HepG2 (cell line): ENCODE data around the gene BRPF1. TPM values are rescaled to one million over a fixed set of nuclear protein-coding genes. Genes with fewer than 3 reads are reported as not detected.
A peak's percentile ranks its signal among the peaks of the same experiment; 100 is the strongest.

ENCODE experiments used
- ETV6 ChIP-seq: sonication (generic); formaldehyde crosslinking; conservative IDR thresholded peaks from 2 replicates; pipeline ENCODE4 v1.4.0; 2020; ENCODE audit warnings: missing genetic modification reagents
- KDM5A ChIP-seq: fragments of 200-600 bp; sonication (generic); IDR thresholded peaks from 2 replicates; pipeline ENCODE4 v1.7.0; 2018; ENCODE audit warnings: antibody characterized with exemption, mild to moderate bottlenecking, low read length, borderline replicate concordance
- MEF2D ChIP-seq: sonication (generic); formaldehyde crosslinking; IDR thresholded peaks from 2 replicates; pipeline ENCODE4 v1.5.1; 2020; ENCODE audit warnings: mild to moderate bottlenecking, missing genetic modification reagents
- MEIS2 ChIP-seq: sonication (generic); formaldehyde crosslinking; IDR thresholded peaks from 2 replicates; pipeline ENCODE4 v1.9.0; 2021; ENCODE audit warnings: mild to moderate bottlenecking, missing genetic modification reagents
- PITX1 ChIP-seq: sonication (generic); formaldehyde crosslinking; IDR thresholded peaks from 2 replicates; pipeline ENCODE4 v1.5.1; 2020; ENCODE audit warnings: mild to moderate bottlenecking, missing genetic modification reagents
- RBAK ChIP-seq: sonication (generic); formaldehyde crosslinking; IDR thresholded peaks from 2 replicates; pipeline ENCODE4 v1.5.1; 2020; ENCODE audit warnings: mild to moderate bottlenecking, missing genetic modification reagents
- REL ChIP-seq: sonication (generic); formaldehyde crosslinking; conservative IDR thresholded peaks from 2 replicates; pipeline ENCODE4 v1.8.0; 2022; ENCODE audit warnings: mild to moderate bottlenecking, missing genetic modification reagents, moderate library complexity
- TAF1 ChIP-seq: sonication (generic); formaldehyde crosslinking; IDR thresholded peaks from 2 replicates; pipeline ENCODE4 v1.4.0; 2020; ENCODE audit warnings: missing genetic modification reagents
- TERF1 ChIP-seq: sonication (generic); formaldehyde crosslinking; IDR thresholded peaks from 2 replicates; pipeline ENCODE4 v1.8.0; 2022; ENCODE audit warnings: mild to moderate bottlenecking, missing genetic modification reagents, moderate library complexity
- ZBTB7A ChIP-seq: sonication (generic); formaldehyde crosslinking; IDR thresholded peaks from 2 replicates; pipeline ENCODE4 v1.8.0; 2022; ENCODE audit warnings: mild to moderate bottlenecking, missing genetic modification reagents
- ZFP36L2 ChIP-seq: sonication (generic); formaldehyde crosslinking; IDR thresholded peaks from 2 replicates; pipeline ENCODE4 v1.4.0; 2020; ENCODE audit warnings: missing genetic modification reagents
- ZFP90 ChIP-seq: sonication (generic); formaldehyde crosslinking; IDR thresholded peaks from 2 replicates; pipeline ENCODE4 v1.8.0; 2022; ENCODE audit warnings: missing genetic modification reagents, mild to moderate bottlenecking, inconsistent platforms, borderline replicate concordance
- ZMYM3 ChIP-seq: sonication (generic); formaldehyde crosslinking; IDR thresholded peaks from 2 replicates; pipeline ENCODE4 v1.5.1; 2020; ENCODE audit warnings: mild to moderate bottlenecking, missing genetic modification reagents
- ZNF160 ChIP-seq: sonication (generic); formaldehyde crosslinking; IDR thresholded peaks from 2 replicates; pipeline ENCODE4 v1.8.0; 2022; ENCODE audit warnings: mild to moderate bottlenecking, inconsistent platforms, missing genetic modification reagents
- ZNF558 ChIP-seq: sonication (generic); formaldehyde crosslinking; IDR thresholded peaks from 2 replicates; pipeline ENCODE4 v1.9.0; 2022; ENCODE audit warnings: mild to moderate bottlenecking, missing genetic modification reagents, borderline replicate concordance
- ZNF629 ChIP-seq: sonication (generic); formaldehyde crosslinking; conservative IDR thresholded peaks from 2 replicates; pipeline ENCODE4 v1.5.0; 2020; ENCODE audit warnings: missing genetic modification reagents
- ZNF878 ChIP-seq: sonication (generic); formaldehyde crosslinking; IDR thresholded peaks from 2 replicates; pipeline ENCODE4 v1.8.1; 2023; ENCODE audit warnings: mild to moderate bottlenecking, missing genetic modification reagents, moderate library complexity
- polyA plus RNA-seq, 8 experiments: library from polyadenylated mRNA; depleted of rRNA in 3 of 8; stranded (reverse) in 7 of 8; unstranded in 1 of 8; fragments of >200 nt; fragmentation: Illumina TruSeq in 4 of 8; extraction: Trizol in 4 of 8; gene quantifications; 2 replicates each; pipeline versions ENCODE4 v1.2.1 to v1.2.3, GENCODE V29; 2011 to 2016; ENCODE audit warnings: low read depth in 4 of 8, missing spikeins in 1 of 8, mixed read lengths in 1 of 8; ENCODE audit not compliant: insufficient read depth in 1 of 8
- total RNA-seq, 5 experiments: library from RNA; depleted of rRNA; stranded (reverse); fragments of >200 nt; fragmentation: Illumina TruSeq; extraction: Trizol; gene quantifications; 2 replicates each; pipeline ENCODE4 v1.2.3, GENCODE V29; 2016; ENCODE audit warnings: low read depth in 1 of 5
- TF ChIP-seq, protein P1 (sequence below): IDR thresholded peaks from 2 replicates; pipeline ENCODE4 v1.6.1; 2016
- TF ChIP-seq, protein P2 (sequence below): sonication (generic); formaldehyde crosslinking; IDR thresholded peaks from 2 replicates; pipeline ENCODE4 v1.4.0; 2020; ENCODE audit warnings: mild to moderate bottlenecking, missing genetic modification reagents

The BRPF1 gene
- total and polyA plus RNA-seq, 2 of the 13 experiments (the other 11 are each of a cell fraction or from before 2014, with no cell fraction given): 7.3 to 10.0 TPM

DNA sequence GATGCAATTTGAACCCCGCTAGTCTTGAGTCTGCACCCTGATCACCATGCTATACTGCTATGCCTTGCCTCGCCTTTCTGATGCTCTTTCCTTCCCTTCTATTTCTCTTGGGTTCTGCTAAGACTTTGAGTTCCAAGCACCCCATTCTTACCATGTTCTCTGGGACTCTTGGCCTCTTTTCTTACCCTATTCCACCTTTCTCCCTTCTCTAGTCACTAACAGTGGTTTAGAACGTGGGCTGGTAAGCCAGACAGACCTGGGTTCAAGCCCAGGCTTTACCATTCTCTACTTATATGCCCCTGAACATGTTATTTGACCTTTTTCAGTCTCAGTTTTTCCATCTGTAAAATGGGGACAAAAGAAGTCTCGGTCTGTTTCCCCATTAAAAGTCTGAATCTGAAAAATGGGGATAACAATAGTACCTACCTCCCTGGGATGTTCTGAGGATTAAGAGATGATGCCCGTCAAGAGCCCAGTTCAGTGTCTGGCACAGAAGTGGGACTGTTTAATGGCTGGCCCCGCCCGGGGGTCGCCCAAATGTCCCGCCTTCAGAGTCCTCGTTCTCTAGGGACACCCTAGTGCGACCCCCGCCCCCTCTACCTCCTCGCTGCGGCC lies 60.4 kb downstream of the BRPF1 start (continued):
- TF ChIP-seq PITX1 (no peak; the same call in 1 of the 2 replicates), ZBTB7A (CRISPR knock-in tag) (peak; percentile 66; the same call in 1 of the 2 replicates), ZNF878 (CRISPR knock-in tag) (0 out of 2 replicates have a peak, but pooled peaks have one; percentile 15), ZMYM3 (peak; percentile 20; the same call in 1 of the 2 replicates), ZNF629 (CRISPR knock-in tag) (peak; percentile 92), ZFP90 (CRISPR knock-in tag) (peak; percentile 52; the same call in 1 of the 2 replicates), ZFP36L2 (CRISPR knock-in tag) (no peak), RBAK (CRISPR knock-in tag) (0 out of 2 replicates have a peak, but pooled peaks have one; percentile 38), REL (CRISPR knock-in tag) (no peak), ZNF160 (CRISPR knock-in tag) (peak; percentile 67; the same call in 1 of the 2 replicates), ETV6 (CRISPR knock-in tag) (no peak), MEIS2 (CRISPR knock-in tag) (no peak), KDM5A (peak; percentile 76; the same call in 1 of the 2 replicates), ZNF558 (peak; percentile 60; the same call in 1 of the 2 replicates), TERF1 (no peak), MEF2D (CRISPR knock-in tag) (0 out of 2 replicates have a peak, but pooled peaks have one; percentile 15), TAF1 (0 out of 2 replicates have a peak, but pooled peaks have one; percentile 5)
- TF ChIP-seq, protein P1, sequence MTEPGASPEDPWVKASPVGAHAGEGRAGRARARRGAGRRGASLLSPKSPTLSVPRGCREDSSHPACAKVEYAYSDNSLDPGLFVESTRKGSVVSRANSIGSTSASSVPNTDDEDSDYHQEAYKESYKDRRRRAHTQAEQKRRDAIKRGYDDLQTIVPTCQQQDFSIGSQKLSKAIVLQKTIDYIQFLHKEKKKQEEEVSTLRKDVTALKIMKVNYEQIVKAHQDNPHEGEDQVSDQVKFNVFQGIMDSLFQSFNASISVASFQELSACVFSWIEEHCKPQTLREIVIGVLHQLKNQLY (CRISPR knock-in tag): 0 out of 2 replicates have a peak, but pooled peaks have one; percentile 19
- TF ChIP-seq, protein P2, sequence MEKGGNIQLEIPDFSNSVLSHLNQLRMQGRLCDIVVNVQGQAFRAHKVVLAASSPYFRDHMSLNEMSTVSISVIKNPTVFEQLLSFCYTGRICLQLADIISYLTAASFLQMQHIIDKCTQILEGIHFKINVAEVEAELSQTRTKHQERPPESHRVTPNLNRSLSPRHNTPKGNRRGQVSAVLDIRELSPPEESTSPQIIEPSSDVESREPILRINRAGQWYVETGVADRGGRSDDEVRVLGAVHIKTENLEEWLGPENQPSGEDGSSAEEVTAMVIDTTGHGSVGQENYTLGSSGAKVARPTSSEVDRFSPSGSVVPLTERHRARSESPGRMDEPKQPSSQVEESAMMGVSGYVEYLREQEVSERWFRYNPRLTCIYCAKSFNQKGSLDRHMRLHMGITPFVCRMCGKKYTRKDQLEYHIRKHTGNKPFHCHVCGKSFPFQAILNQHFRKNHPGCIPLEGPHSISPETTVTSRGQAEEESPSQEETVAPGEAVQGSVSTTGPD (CRISPR knock-in tag): 0 out of 2 replicates have a peak, but pooled peaks have one; percentile 30
- TF ChIP-seq, all 625 proteins: peak for 30
